Stimulated activated CD8-positive, alpha-beta memory T cell treated with anti-CD3 and anti-CD28 coated beads, Interleukin-7, amount 100 ng/mL, for 1 hour (primary cell): ENCODE results near the gene DOCK4.
"Not testable (repeated sequence)": the region's sequence is repeated elsewhere in the genome, so short reads cannot be mapped to it uniquely, and the experiment has no call there.

Experiments used
- DNase-seq, 2 donors: peaks; one replicate each; pipeline ENCODE4 v3.0.0-alpha.2; 2020; ENCODE audit warnings: low read depth in 2 of 2

The DOCK4 gene

DNA sequence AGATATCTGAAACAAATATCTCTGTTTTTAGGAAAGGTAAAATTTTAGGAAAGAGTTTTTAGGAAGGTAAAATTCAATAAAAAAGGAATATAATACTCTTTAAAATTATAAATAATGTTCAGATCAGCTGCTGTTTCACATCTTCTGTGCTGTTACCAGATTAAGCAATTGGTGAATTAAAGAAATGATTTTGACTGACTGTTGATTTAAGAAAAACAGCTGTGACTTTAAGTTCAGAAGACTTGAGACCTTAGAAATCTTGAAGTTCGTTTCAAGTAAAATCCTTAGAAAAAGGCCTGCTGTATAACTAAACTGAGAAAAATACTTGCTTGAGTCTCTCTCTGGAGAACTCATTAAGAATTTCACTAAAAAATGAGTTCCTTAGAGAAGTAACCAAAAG, 250.6 kb downstream of the DOCK4 start:
- no peak for DNase-seq

DNA sequence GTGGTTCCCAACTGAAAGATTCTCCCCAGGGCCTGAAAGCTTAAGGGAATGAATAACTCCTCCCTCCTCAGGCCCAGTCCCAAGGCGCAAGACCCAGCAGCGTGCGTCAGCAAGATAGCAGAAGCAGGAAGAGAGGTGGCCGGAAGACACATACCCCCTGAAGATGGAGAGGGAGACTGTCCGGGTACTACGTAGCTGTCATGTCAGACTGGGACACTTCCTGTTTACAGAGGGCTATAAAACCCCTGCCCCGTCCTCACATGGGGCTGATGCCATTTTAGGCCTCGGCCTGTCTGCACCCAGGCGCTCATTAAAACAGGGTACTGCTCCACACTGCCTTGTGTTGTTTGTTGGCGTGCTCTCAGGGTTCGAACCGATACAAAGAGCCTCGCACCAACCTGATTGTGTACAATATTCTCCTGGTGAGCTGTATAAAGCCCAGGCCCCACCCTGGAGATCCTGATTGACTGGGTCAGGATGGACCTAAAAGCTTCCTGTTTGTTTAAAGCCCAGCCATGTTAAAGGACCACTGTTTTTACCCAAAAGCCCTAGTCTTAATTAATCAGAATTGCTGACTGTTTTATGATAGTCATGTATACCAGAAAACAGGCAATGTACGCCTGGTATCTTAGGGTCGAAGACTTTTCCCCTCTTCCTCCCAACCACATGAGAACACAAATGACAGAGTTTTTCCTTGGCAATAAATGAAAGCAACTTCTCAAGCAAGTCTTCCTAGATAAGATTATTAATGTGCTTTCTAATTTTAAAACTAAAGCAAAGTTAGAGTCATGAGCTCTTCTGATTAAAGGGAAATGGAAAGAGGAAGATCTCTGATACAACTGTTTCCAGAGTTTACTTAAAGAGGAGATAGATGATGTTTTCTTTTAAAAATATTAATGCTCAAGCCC, 251.5 kb downstream of the DOCK4 start:
- DNase-seq = no peak

DNA sequence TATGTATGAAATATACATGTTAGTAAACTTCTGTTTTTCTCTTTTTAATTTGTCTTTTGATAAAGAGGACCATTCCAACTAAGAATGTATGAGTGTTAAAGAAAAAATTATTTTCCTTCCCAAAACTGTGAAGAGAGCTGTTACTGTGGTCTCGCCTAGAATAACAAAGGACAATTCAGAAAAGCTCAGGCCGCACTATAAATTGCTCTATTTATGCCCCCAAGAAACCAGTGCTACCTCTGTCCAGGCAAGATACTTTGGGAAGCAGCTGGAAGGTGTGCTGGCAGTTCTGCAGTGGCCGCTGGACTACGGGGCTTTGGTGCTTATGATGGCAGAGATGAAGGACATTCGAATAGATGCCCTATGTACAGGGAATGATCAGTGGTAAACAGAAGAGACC, 252.1 kb downstream of the DOCK4 start:
- no peak for DNase-seq

- DNase-seq = no peak
Observed at GRCh38 chr7:111953611-111954010, 252.6 kb downstream of the DOCK4 start.

- DNase-seq = no peak
Observed at GRCh38 chr7:111952783-111953182, 253.4 kb downstream of the DOCK4 start.

DNA sequence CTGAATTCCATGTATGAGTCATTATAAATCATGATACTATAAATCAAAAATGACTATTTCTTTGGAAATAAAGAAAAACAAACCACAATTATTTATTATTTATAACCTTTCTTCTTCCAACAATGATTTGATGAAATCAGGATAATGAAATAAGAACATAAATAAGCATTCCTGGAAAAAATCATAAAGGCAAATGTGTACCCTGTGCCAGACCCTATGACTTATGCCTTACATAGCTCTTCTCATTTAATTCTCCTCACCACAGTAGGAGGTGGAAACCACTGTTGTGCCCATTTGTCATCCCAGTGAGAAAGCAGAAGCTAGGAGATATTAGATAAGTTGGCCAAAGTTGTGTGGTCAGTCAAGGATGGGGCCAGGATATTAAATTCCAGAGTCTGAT, 255.1 kb downstream of the DOCK4 start:
- DNase-seq = no peak

DNA sequence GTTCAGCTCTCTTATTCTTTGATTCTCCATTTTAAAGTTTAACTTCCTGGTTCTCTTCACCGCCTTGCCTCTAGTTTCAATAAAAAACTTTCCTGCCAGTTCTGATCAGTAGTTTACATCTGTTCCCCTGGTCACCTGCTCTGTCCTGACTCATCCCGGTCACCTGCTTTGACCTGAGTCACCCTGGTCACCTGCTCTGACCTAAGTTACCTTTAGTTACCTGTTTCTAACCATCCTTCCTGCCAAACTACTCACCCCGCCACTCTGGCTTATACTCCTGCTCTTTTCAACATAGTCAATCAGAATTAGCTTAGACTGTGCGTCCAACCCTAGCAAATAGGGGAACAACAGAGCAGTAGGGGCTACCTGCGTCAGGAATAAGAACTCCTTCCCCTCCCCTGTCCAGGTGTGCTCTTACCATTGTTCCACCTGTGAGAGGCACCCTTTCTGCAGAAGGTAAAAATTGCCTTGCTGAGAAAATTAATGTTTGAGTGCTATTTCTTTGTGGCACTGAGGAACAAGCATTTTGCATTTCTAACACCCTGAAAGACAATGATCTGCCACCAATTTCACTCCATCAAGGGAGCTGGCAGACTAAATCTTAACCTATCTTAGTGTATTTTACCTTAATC, 263.6 kb downstream of the DOCK4 start:
- DNase-seq = no peak

- DNase-seq = no peak
Observed at GRCh38 chr7:111937163-111937562, 269.0 kb downstream of the DOCK4 start.

- no peak for DNase-seq
Observed at GRCh38 chr7:111933609-111934008, 272.6 kb downstream of the DOCK4 start.

- DNase-seq = no peak
Observed at GRCh38 chr7:111931958-111932357, 274.2 kb downstream of the DOCK4 start.

DNA sequence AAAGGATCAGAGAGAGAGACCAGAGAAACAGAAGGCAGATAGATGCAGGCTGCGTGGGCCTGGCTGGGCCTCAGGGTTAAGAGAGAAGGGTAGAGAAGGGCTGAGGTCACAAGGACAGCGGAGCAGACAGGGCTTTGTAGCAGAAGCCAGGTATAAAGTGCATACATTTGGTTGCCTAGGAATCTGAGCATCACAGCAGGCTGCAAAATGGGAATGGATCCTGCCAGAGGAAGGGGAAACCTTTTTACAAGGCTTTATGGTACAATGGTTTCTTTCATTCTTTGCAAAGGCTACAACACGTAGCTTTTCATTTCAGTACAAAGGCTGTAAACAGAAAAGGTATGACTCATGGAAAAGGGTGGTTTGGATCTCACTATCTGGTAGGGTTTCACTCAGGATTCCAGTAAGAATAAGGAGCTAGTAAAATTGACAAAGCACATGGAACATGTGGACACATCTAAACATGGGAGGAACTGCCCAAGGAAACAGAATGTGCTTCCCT, 275.1 kb downstream of the DOCK4 start:
- no peak for DNase-seq

DNA sequence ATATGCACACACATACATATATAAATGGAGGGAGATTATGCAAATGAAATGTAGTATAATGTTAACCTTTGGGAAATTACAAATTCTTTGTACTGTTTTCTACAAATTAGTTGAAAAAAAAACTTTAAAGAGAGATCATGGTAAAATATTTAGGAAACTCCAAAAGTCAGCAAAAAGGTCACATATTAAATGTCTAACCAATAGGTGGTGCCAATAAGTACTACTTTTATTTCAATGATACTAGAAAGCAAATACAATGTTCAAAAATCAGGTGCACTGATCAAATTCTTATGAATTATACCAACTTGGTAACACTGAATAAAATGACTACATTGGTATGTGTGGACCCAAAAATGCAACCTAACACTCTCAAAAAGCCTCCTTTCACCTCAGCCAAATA, 276.9 kb downstream of the DOCK4 start:
- no peak for DNase-seq

DNA sequence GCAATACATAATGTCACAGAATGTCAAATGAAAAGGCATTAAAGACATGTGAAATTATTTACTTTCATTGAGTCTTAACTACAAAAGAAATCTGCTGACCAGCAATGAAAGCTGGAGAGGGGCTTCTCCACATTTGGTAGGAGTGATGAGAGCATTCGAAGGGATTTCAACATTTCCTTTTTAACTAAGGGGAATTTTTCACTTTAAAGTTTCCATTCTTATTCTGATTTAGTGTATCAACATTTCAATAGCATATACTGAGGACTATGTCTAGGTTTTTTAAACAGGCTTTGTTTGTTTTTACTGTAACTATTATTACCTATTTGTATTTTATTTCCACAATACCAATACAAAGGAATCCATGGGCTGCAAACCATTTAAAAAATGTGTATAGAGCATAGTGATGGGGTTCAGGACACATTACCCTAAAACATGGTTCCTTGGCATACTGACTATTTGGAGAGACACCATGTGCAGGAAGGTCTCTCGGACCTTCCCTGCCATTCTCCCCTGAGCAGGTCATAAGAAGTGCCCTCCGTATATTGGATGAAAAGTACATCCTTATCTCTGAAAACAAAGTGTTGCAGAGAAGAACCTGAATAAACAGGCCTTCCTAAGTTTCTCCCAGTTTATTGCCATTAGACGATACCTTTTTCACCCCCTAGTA, 278.7 kb downstream of the DOCK4 start:
- no peak for DNase-seq

DNA sequence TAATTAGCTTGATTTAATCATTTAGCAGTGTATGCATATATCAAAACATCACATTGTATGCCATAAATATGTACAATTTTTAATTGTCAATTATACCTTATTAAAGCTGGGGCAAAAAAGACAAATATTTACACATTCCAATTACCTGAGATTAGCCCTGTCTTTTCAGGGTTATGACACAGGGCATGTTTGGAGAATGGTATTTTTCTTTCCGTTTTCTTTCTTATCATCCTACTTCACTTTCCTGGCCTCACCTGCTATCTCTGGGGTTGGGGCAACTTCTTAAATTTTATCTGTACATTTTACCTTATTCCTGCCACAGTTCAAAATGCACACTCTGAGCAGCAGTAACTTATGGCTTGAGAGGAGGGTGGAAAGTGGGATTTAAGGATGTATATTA, 285.9 kb downstream of the DOCK4 start:
- no peak for DNase-seq

- DNase-seq = no peak
Observed at GRCh38 chr7:111919631-111920179, 286.5 kb downstream of the DOCK4 start.

GRCh38 chr7:111919164-111919563, 287.0 kb downstream of the DOCK4 start:
- DNase-seq = no peak

- no peak for DNase-seq
Observed at GRCh38 chr7:111918461-111918860, 287.7 kb downstream of the DOCK4 start.

GRCh38 chr7:111917404-111917803, 288.8 kb downstream of the DOCK4 start:
- not testable (repeated sequence) for DNase-seq

- no peak for DNase-seq
Observed at GRCh38 chr7:111914291-111914690, 291.9 kb downstream of the DOCK4 start.

DNA sequence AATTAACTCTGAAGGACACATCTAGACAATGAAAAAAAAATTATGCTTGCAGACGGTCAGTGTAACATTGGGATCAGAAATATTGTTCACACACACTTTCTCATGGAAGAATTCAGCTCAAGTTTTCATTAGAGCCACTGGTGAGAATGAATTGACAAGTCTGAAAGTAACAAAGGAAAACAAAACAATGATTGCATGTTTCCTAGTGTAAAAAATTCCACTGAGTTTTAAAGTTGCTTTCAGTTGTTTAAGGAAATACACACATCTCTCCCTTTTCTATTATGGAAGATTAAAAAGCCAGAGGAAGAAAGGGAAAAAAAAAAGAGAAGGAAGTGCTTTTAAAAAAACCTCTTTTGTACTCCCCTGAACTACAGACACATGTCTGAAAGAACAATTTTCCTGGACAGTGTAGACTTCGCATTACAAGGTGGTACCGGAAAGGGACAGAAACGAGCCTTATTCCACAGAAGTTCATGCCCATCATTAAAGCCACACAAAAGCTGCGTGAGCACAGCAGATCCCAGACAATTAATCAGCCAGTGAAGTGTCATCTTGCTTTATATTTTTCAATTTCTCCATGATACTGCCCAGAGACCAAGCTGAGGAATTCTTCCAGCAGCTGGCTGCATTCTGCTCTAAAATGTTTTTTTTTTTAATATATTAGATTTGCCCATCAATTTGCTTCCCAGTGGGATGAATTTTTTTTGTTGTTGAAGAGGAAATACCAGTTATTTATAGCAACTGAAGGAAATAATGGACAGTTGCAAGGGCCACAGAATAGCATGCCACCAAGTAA, 294.8 kb downstream of the DOCK4 start:
- no peak for DNase-seq

- DNase-seq = no peak
Observed at GRCh38 chr7:111910656-111911055, 295.5 kb downstream of the DOCK4 start.
